Esophagus muscularis mucosa (tissue), 3 donors: ENCODE data around the gene DMPK.

Experiments
- POLR2A ChIP-seq: fragments of 450-650 bp; IDR thresholded peaks from one replicate; pipeline ENCODE4 v1.6.1; 2017; ENCODE audit warnings: antibody characterized with exemption, moderate library complexity, mild to moderate bottlenecking, low read depth
- POLR2AphosphoS5 ChIP-seq, 2 donors: sonication (generic); formaldehyde crosslinking; IDR thresholded peaks; one replicate each; pipeline ENCODE4 v1.6.1; 2017; ENCODE audit warnings: antibody characterized with exemption in 2 of 2
- TF ChIP-seq, protein P1 (sequence below), 3 experiments: fragments of 200-600 bp in 2 of 3; fragments of 450-650 bp in 1 of 3; sonication (generic) in 2 of 3; IDR thresholded peaks; one replicate each; pipeline ENCODE4 v1.5.1; 2017 to 2019; ENCODE audit warnings: antibody characterized with exemption in 3 of 3, mild to moderate bottlenecking in 2 of 3, moderate library complexity in 1 of 3

DNA sequence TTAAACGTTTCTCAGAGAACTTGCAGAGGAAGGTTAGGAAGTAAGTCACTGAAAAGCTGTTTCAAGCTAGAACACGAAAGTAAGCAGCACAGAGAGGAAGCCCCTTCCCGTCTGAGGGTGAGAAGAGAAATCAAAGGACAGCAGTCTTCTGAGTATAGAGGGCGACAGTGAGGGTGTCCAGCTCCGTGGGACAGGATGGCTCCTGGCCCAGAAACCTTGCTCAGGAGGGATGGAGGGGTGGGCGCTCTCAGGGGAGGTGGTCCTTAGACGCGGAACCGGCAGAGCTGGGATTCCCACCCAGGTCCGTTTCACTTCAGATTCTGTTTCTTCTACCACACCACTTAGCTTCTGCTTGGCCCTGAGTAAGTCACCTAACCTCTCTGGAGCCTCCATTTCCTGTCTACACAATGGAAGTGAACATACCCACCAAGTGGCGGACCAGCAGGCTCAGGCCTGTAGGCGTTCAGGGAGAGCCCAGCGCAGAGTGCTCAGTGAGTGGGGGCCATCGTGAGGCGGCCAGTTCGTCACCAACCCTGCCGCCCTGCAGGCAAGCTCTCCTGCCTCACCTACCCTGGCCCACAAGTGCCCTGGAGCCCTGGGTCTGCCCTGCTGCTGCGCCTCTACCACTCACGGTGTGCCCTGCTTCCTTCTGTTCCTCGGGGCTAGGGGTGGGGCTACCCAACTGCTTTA, 38.3 kb upstream of the DMPK start:
- TF ChIP-seq POLR2AphosphoS5 (IDR thresholded peaks at IDR 0.05) (no peak), POLR2A (no peak)
- TF ChIP-seq, protein P1, sequence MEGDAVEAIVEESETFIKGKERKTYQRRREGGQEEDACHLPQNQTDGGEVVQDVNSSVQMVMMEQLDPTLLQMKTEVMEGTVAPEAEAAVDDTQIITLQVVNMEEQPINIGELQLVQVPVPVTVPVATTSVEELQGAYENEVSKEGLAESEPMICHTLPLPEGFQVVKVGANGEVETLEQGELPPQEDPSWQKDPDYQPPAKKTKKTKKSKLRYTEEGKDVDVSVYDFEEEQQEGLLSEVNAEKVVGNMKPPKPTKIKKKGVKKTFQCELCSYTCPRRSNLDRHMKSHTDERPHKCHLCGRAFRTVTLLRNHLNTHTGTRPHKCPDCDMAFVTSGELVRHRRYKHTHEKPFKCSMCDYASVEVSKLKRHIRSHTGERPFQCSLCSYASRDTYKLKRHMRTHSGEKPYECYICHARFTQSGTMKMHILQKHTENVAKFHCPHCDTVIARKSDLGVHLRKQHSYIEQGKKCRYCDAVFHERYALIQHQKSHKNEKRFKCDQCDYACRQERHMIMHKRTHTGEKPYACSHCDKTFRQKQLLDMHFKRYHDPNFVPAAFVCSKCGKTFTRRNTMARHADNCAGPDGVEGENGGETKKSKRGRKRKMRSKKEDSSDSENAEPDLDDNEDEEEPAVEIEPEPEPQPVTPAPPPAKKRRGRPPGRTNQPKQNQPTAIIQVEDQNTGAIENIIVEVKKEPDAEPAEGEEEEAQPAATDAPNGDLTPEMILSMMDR (IDR thresholded peaks at IDR 0.05), result no peak
